Ramos (cell line): Measurements from ENCODE around the gene TUFM.

Experiments
- in situ Hi-C: fragments of 300-500 bp; cut with MboI; formaldehyde crosslinking; loops from one replicate; pipeline ENCODE4 v1.14.3; 2022; ENCODE audit warnings: low sequenced_read_pairs; ENCODE audit not compliant: unreplicated experiment

Gene TUFM

GRCh38 chr16:28876019-28876659, 30.0 kb upstream of the TUFM start:
- in situ Hi-C loops = no loop called here

GRCh38 chr16:28875134-28876018, 29.2 kb upstream of the TUFM start:
- in situ Hi-C loops = no loop called here

- in situ Hi-C loops = no loop called here
Observed at GRCh38 chr16:28874406-28874805, 28.3 kb upstream of the TUFM start.

- in situ Hi-C loops = no loop called here
Observed at GRCh38 chr16:28873543-28874201, 27.5 kb upstream of the TUFM start.

GRCh38 chr16:28872952-28873351, 26.8 kb upstream of the TUFM start:
- in situ Hi-C loops = no loop called here

- in situ Hi-C loops = loop anchor here (5.0 kb wide), 1 partner anchor 78 kb away; no protein-coding TSS in a partner anchor
Observed at GRCh38 chr16:28869201-28869600, 23.1 kb upstream of the TUFM start.

- in situ Hi-C loops = loop anchor here (5.0 kb wide), 1 partner anchor 80 kb away; no protein-coding TSS in a partner anchor
Observed at GRCh38 chr16:28867646-28868045, 21.5 kb upstream of the TUFM start.

GRCh38 chr16:28867241-28867640, 21.1 kb upstream of the TUFM start:
- in situ Hi-C loops = loop anchor here (5.0 kb wide), 1 partner anchor 80 kb away; no protein-coding TSS in a partner anchor

- in situ Hi-C loops = loop anchor here (5.0 kb wide), 1 partner anchor 81 kb away; no protein-coding TSS in a partner anchor
Observed at GRCh38 chr16:28866454-28866804, 20.3 kb upstream of the TUFM start.

- in situ Hi-C loops = loop anchor here (5.0 kb wide), 1 partner anchor 81 kb away; no protein-coding TSS in a partner anchor
Observed at GRCh38 chr16:28865722-28866453, 19.7 kb upstream of the TUFM start.

- in situ Hi-C loops = loop anchor here (5.0 kb wide), 1 partner anchor 82 kb away; no protein-coding TSS in a partner anchor
Observed at GRCh38 chr16:28865001-28865688, 19.0 kb upstream of the TUFM start.

- in situ Hi-C loops = no loop called here
Observed at GRCh38 chr16:28863929-28864793, 18.0 kb upstream of the TUFM start.

- in situ Hi-C loops = no loop called here
Observed at GRCh38 chr16:28859326-28859725, 13.2 kb upstream of the TUFM start.

GRCh38 chr16:28858421-28858820, 12.3 kb upstream of the TUFM start:
- in situ Hi-C loops = no loop called here

- in situ Hi-C loops = no loop called here
Observed at GRCh38 chr16:28846933-28847273, 755 bp upstream of the TUFM start.

- in situ Hi-C loops = no loop called here
Observed at GRCh38 chr16:28845761-28846079, 428 bp downstream of the TUFM start.

- in situ Hi-C loops = no loop called here
Observed at GRCh38 chr16:28845293-28845692, 855 bp downstream of the TUFM start.

- in situ Hi-C loops = no loop called here
Observed at GRCh38 chr16:28844226-28844885, 1.8 kb downstream of the TUFM start.
